GM12874 (cell line): Measurements from ENCODE around the gene KCNN3.

Source experiments
- TF ChIP-seq, protein P1 (sequence below): IDR thresholded peaks from 2 replicates; pipeline ENCODE4 v1.5.1; 2011; ENCODE audit warnings: low read depth, mild to moderate bottlenecking, control low read depth, low read length, moderate library complexity; ENCODE audit not compliant: insufficient read depth

Gene KCNN3

GRCh38 chr1:154886281-154887015 lies 16.4 kb upstream of the KCNN3 start:
- TF ChIP-seq, protein P1, sequence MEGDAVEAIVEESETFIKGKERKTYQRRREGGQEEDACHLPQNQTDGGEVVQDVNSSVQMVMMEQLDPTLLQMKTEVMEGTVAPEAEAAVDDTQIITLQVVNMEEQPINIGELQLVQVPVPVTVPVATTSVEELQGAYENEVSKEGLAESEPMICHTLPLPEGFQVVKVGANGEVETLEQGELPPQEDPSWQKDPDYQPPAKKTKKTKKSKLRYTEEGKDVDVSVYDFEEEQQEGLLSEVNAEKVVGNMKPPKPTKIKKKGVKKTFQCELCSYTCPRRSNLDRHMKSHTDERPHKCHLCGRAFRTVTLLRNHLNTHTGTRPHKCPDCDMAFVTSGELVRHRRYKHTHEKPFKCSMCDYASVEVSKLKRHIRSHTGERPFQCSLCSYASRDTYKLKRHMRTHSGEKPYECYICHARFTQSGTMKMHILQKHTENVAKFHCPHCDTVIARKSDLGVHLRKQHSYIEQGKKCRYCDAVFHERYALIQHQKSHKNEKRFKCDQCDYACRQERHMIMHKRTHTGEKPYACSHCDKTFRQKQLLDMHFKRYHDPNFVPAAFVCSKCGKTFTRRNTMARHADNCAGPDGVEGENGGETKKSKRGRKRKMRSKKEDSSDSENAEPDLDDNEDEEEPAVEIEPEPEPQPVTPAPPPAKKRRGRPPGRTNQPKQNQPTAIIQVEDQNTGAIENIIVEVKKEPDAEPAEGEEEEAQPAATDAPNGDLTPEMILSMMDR, result no peak

GRCh38 chr1:154884869-154885701 lies 15.0 kb upstream of the KCNN3 start:
- TF ChIP-seq, protein P1, result no peak

DNA sequence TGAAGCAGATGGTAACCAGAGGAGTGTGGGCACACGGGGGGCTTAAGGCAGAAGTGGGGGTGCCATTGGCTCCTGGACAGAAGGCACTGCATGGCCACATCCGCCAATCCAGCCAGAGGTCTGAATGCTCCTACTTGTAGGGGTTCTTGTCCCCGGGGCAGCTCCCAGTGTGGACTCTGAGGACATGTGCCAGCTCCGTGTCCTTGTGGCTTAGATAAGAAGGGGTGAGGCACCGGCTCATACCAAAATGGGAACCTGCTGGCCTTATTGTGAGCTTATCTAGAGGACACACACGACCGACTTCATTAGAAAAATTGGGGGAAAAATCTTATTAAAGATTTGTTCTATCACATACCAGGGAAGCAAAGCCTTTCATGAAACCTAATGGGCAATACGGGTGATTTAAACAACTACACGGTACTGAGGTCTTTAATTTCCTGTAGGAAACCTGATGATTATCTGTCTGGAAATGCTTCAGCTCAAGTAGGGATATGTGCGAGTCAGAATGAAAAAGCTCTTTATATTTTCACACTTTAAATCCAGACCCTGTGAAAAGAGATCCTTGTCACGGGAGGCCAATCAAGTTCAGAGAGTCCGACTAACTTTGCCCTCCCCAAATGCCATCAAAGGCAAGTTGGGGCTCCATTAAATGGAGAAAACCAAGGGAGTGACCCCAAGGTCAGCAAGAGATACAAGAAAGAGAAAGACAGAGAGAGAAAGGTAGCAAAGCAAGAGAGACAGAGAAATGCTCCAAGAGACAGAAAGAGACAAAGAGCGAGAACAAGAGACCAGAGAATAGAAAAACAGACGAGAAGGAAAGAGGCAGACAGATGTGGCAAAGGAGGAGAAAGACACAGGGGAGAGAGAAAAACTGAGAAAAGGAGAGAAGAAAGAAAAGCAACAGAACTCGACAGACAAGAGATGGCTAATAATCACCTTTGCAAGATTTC lies 14.1 kb upstream of the KCNN3 start:
- TF ChIP-seq, protein P1, result no peak

DNA sequence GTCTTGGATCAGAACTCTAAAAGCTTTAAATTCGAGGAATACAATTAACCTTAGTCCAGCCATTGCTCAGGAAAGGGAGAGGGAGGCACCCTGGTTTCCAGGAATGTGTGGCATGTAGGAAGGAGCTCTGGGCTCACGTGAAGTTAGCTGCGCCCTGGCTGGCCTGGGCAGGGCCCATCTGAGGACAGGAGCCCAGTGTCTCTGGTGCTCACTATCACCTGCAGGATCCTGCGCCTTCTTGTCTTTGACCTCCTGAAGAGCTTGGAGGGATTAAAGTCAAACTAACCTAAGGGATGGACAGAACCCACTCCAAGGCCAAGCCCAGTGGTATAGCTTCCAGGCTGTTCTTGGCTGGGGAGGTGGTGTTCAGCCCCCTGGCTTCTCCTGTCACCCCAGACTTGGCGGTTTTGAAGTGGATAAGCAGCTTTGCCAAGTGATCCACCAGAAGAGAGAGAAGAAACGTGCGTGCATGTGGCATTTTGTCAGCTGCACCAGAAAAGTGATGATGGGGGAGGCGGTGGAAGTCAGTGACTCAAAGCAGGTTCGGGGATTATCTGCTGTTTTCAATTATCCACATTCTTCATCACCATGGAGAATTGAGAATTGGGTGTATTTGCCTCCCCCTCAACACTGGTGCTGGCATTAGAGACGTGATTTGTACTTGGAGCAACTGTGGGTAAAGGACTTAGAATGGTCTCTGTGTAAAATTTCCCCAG lies 11.9 kb upstream of the KCNN3 start:
- TF ChIP-seq, protein P1, result no peak

- TF ChIP-seq, protein P1, result no peak
These were observed 10.6 kb upstream of the KCNN3 start for GRCh38 chr1:154880671-154881070.

DNA sequence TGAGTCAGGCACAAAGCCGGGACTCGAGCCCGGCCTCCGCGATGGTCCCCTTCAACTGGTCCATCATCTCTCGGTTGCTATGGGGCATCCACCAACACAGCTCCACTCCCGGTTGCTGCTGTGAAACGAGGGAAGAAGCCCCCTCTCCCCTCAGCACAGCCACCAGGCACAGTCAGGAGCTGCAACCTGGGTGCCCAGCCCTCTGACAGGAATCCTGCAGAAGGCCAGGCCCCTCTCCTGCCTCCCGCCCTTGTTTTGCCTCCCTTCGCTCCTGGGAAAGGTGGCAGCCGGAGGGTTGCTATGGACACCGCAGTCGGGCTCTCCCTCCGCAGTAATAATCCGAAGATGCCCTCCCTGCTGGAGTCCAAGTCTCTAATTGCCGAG lies 8.9 kb upstream of the KCNN3 start:
- TF ChIP-seq, protein P1, result no peak
